Activated CD4-positive, alpha-beta T cell treated with anti-CD3 and anti-CD28 coated beads, Interleukin-10, Interleukin-2, amounts not matched to agents 100 ng/mL and 50 ng/mL, durations not matched to agents 16 hours and 8 hours (primary cell): ENCODE data around the gene MRPS15.

Source experiments
- DNase-seq: peaks from one replicate; pipeline ENCODE4 v3.0.0-alpha.2; 2020

MRPS15 gene

DNA sequence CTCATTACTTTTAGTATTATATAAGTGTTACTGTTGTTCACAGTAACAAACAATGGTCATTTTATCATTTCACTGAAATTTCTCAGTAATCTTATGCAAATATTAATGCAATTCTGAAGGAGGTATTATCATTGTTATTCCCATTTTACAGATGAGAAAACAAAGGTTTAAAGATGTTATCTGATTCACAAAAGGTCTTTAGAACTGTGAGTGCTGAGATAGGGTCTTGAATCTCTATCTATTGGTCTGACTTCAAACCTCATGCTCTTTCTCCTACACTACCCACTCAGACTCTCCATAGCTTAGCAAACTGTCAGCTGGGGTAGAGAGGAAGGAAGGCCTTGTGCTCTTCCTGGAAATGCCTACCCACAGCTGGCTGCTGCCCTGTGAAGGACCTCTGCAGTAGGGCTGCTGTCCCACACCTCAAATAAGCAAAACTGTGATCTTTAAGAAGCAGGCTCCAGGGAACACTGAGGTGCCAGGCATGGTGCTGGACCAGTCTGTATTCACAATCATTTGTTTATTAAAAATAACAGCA lies 7.7 kb downstream of the MRPS15 start:
- peak; percentile 29 for DNase-seq

DNA sequence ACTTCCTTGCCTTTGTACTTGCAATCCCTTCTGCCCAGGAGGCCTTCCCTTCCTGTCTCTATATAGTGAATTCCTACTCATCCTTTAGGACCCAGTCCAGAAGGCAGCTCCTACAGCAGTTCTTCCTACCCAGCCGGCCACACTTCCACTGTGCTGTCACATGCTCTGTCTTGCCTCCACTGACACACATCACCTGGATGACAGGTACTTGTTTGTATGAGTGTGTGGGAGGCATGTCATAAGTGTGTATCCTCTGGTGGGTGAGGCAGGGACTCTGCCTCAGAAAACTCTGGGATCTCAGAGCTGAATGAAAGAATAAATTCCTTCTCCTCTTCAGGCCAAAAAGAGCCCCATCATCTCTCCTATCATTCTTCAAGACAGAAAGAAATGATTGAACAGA lies 8.8 kb downstream of the MRPS15 start:
- no peak for DNase-seq

DNA sequence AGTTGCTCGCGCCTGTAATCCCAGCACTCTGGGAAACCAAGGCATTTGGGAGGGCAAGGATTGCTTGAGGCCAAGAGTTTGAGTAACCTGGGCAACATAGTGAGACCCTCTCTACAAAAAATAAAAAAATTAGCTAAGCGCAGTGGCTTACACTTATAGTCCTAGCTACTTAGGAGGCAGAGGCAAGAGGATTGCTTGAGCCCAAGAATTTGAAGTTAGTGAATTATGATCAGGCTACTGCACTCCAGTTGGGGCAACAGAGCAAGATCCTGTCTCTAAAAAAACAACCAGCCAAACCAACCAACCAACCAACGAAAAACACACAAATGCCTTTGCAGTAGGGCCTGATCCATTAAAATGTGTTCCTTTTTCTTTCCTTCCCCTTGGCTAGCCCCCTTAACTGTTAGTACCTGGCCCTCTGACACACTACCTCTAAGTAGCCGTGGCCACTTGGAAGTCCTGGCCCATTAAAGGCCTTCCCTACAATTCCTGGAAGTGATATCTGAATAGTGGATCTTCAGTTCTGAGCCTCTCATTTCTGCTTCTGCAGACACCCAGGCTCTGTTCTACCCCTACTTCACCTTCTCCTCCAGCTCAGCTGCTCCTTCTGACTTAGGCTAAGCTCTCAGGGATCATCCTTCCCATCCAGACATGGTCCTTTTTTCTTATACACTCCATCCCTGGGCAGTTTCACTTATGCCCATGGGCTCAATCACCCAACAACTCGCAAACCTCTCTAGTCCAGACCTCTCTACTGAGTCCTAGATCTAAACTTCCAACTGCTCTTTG lies 10.4 kb downstream of the MRPS15 start:
- no peak for DNase-seq

DNA sequence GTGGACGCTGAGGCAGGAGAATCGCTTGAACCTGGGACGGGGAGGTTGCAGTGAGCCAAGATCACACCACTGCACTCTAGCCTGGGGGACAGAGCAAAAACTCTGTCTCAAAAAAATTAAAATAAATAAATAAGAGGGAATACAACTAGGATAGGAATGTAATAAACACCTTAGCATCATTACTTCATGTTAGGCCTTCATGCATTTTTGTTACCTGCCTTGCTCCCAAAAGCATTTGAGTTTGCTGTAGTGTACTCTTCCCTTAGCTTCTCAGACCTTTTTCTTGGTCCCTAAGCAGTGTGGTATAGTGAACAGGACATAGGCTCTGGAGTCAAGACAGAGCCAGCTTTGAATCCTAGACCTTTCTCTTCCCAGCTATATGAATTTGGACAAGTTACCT lies 11.1 kb downstream of the MRPS15 start:
- no peak for DNase-seq

DNA sequence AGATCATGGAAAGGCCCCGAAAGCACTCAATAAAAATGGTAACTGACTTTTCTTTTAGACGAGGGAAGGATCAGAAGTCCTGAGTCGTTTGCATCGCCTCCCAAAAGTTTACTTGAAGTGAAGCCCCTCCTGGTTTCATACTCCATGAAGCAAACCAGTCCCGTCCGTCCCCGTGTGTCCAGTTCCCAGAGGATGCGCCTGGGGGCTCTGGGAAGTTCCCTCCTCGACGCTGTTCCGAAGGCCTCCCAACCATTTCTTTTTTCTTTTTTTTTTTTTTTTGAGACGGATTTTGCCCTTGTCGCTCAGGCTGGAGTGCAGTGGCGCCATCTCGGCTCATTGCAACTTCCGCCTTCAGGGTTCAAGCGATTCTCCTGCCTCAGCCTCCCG lies 13.3 kb downstream of the MRPS15 start:
- no peak for DNase-seq

DNA sequence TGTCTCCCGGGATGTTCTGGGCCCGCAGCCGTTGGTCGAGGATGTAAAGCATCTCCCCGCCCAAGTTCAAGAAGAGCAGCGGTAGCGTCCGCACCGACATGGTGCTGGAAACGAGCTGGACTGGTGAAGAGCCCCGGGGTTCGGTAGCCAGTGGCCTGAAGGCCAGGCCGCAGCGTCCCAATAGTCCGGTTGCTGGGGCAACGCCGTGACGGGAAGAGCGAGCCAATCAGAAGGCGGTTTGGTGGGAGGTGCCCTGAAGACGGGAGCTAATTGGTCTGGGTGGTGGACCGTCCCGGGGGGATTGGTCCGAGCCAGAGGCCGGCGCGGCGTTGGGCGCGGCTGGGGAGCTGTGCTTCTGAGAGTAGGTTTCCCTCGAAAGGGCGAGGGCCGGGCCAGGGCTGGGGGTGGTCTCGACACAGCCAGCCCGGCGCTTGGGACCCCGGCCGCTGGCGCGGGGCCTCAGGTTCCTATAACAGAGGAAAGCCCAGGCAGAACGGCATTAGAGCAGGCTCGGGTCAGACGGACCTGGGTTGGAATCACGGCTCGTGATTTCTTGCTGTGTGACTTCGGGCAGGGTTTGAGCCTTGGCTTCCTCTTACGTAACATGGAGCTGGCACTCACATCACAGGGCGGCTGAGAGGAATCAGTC lies 13.8 kb downstream of the MRPS15 start, which contains the start of gene OSCP1:
Gene OSCP1 (minus strand): TSS at position 182 of the 649 bp plus-strand sequence. CDS start 82 bp downstream, at position 100.
- DNase-seq = peak; percentile 95

DNA sequence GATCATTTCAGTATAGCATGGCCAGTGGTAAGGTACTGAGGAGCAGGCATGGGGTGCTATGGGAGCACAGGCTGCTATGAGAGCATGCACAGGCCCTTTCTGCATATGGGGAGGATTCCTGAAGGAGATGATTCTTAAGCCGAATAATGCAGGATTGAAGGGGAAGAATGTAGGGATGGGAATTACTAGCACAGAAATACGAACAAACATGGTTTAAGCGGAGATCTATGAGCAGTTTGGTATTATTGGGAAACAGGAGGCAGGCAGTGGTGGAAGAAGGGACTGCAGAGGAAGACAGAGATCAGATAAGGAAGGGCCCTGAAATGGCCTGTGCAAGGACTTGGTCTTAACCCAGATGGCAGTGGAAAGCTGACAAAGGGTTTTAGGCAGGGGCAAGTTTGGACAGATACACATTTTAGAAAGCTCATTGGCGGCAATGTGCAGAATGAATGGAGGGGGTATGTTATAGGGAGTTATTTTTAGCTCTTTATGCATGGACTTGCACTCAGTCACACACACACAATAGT lies 15.6 kb downstream of the MRPS15 start:
- no peak for DNase-seq

DNA sequence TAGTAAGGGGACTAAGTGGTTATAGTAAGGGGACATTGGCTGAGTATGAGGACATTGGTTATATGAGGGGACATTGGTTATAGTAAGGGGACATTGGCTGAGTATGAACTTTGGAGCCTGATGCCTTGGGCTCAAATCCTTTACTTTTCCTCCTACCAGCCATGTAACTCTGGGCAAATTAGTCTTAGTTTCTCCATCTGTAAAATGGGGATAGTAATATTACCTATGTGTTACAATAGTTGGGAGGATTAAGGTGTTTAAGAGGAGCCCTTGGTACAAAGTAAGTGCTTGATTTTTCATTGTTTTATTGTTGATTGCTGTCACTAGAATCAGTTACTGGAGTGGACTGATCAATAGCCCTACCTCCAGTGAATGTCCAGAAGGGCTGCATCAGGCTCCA lies 16.7 kb downstream of the MRPS15 start:
- DNase-seq = no peak

DNA sequence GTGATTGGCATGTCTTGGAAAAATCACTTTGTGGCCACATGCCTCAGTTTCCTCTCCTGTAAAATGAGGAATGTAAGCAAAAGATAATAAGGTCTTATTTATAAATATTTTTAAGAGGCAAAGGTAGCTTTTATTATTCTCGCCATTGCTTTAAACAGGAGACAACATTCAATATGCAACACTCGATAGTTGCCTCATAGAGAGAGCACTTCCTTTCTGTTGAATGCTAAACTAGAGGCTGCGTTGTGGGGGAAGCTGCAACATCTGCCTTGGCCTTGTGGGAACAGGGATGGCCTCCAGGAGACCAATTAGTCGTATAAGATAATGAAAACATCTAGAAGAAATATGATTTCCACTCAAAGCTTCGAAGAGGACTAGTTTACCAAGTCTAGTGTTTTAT lies 17.4 kb downstream of the MRPS15 start:
- DNase-seq = no peak

DNA sequence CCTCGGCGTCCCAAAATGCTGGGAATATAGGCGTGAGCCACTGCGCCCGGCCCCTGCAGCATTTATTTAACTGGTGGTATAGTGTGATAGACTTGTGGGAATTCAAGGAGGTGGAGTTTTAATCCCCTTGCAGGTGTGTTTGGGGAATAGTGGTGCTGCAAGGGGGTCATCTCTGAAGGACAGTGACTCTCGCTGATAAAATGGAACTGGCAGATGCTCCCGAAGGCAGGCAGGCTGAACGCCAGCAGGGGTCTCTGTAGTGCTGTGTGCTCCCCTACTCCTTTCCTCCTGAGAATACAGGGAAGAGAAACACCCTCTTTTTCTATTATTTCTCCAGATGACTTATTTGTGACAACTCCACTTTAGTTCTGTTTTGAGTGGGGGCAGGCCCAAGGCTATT lies 17.9 kb downstream of the MRPS15 start:
- peak; percentile 58 for DNase-seq

DNA sequence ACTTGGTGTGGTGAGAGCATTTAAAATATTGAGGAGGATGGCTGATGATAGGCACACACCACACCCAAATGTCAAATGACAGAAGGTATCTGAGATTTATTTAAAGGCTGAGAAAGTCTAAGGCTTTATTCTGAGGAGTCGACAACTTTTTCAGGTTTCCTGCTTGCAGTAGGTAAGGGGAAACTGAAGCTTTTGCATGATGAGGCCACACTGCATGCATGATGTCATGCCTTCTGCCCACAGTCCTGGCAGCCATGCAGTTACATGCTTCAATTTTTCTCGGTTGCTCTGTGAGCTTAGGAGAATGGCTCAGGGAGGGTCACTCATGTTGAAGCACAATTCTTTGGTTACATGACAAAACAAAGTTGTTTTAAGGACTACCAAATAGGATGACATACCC lies 20.9 kb downstream of the MRPS15 start:
- no peak for DNase-seq

DNA sequence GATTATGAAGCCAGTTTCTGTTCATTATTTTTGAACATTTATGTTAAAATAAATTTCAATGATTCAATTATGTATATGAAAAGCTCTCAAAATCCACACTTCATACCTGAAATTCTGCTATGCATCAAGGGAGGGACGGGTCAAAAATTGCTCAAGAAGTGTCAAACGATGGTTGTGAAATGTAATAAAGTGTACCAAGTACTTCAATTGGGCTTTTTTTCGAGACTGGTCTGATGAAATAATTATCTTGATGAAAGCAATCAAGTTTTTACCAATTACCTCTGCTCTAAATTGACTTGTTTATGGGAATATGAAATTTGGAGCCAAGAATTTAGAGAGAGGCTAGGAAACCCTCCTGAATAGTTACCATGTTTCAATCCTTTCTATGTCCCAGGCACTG lies 21.8 kb downstream of the MRPS15 start:
- no peak for DNase-seq

DNA sequence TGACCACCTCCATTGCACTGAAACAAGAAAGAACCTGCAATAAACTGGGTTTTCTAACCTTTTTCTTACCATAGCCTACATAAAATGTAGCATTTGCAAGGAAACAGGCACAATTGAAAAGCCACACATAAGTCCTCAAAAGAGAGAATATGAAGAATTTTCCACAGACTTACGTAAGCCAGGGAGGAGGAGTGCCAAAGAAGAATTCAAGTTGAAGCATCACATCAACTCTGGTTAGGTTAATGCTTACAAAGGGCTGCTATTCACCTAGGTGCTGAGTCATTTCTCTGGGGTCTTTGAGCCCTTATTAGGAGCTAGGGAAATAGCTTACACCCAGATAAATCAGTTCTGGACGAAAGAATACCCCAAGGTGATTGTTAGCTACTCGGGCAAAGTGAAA lies 23.5 kb downstream of the MRPS15 start:
- DNase-seq = no peak

DNA sequence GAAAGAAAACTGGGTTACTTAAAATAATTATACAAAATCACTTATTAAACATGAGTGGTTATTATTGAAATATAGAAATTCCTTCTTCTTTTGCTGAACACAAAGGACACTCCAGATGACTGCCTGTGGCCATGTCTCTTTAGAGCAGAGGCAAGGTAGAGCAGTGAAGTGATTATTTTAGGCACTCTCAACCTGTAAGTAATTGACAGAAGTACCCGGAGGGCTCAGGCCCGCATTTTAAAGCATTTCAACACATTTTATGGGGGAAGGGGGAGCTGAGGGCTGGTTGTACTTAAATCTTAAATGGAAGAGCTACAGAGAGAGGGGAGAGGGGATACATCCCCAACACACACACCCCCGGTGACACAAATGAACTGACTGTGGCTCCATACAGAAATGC lies 24.1 kb downstream of the MRPS15 start:
- DNase-seq = no peak

DNA sequence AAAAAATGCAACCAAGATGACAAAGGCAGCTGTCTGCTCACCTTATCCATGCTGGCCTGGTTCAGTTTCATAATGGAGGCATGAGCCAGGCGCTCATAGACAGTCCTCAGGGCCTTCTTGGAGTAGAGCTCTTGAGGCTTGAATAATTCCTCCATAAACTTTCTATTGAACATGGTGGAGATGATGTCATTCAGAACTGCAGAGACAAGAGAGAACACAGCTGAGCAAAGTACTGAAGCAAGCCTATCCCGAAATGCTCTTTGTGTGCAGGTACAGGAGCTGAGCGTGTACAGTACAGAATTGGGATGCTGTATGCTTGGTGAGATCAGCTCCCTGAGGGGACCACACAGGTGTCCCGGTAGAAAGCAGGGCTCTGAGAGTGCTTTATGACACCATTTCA lies 25.5 kb downstream of the MRPS15 start:
- DNase-seq = no peak

DNA sequence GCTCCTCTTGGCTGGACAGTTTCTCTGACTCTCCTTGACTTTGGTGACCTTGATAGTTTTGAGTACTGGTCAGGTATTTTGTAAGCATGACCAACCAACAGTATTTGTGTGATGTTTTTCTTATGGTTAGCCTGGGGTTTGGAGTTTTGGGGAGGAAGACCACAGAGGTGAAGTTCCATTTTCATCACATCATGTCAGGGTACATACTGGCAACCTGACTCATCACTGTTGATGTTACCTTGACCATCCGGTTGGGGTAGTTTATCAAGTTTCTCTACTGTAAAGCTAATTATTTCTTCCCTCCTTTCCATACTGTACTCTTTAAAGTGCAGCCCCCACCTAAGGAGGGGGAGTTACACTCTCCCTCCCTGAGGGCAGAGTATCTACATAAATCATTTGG lies 27.4 kb downstream of the MRPS15 start:
- no peak for DNase-seq

DNA sequence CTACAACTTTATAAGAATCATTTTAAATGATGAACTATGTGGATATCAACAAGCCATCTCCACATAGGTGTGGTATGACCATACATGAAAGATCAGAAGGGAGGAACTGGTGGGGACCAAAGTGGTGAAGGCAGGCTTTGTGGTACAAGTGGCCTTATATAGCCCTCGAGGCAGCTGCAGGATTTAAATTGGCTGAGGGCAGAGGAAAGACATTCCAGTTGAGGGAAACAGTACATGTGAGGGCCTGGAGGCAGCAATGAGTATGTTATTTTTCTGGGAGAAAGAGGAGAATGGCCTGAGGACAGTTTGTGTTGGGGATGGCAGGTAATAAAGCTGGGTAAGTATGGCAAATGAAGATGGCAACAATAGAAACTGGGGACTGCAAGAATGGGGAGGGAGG lies 31.1 kb downstream of the MRPS15 start:
- no peak for DNase-seq

DNA sequence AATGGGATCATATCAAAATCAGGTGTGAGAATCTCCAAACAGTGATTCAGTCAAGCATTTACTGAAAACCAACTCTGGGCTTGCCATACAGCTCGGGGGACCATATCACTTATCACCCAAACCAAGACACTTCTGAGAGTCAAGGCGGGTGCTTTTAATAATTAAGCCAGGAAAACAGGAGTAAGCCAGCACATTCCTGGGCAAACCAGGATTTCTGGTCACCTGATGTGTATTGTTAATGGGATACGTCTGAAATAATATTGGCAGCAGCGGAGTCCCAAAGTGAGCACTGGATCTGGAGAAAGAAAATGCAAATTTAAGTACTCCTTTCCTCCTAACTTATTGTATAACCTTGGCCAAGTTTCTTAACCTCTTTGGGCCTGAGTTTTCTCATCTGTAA lies 31.6 kb downstream of the MRPS15 start:
- DNase-seq = no peak

DNA sequence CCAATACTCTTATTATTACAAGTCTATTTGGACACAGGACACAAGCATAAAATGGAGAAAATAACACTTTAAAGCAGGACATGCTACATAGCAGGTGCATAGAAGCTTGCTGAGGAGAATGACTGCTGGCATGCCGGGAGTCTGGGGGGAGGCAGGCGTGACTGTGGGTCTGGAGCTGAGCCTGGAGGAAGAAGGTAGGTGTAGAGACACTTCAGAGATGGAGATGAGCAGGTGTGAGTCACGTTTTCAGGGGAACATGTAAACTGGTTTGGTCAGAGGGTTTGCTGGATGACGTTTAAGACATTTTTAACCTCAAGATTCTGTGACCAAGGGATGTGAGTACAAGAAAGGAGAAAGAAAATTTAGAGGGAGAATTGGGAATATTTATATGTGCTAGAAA lies 38.4 kb downstream of the MRPS15 start:
- DNase-seq = no peak

DNA sequence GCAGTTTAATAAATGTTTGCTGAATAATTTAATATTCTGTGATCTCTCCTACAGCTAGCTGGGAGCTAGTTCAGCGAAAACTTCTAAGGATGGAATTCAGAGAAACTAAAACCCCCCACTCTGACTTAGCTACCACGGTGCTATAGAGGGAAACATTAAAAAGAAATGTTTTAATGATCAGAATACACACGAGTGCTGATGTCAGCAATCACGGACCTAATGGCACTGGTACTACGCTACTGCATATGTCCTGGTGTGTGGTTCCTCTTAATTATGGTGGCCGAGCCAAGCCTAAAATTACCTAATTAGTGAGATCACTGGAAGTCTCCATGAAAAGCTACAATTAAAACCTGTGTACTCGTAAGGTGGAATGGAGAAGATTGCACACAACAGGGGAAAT lies 42.5 kb downstream of the MRPS15 start:
- no peak for DNase-seq

DNA sequence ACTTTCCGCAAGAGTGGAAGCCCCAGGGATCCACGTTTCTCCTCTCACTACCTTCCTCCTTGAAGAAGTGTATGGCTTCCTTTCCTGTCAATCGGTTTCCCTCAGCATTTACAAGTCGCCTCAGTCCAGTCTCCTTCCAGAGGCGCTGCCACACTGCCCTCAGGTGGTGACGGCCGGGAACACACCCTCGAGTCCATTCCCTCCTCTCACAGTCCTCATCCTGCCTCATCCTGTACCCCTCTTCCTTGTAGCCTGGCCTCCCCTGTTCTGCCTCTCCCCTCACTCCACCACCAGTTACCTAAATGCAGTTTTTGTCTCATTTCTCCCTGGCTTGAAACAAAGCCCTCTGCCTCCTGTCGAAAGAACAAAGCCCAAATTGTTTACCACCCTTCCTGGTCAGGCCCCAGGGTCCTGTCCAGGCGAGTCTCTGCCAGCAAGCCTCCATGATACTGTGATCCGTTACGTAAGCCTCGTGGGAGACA lies 43.3 kb downstream of the MRPS15 start:
- DNase-seq = peak; percentile 91

DNA sequence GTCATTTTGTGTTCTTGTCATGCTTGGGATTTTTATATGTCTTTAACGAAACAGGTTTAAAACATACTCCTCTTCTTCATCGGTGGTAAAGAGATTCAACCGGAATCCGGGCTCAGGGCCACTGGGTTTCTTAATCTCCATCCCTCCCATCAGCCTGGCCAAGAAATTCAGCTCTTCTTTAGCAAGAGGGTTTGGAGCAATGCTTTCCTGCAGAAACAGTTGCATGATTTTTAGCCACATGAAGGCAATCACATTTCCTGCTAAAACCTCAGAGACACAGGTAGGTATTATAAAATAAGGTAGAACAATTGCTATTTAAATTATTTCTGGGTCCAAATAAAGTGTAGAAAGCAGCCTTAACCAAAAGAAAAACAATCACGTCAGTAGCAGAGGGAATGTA lies 43.8 kb downstream of the MRPS15 start:
- DNase-seq = no peak

DNA sequence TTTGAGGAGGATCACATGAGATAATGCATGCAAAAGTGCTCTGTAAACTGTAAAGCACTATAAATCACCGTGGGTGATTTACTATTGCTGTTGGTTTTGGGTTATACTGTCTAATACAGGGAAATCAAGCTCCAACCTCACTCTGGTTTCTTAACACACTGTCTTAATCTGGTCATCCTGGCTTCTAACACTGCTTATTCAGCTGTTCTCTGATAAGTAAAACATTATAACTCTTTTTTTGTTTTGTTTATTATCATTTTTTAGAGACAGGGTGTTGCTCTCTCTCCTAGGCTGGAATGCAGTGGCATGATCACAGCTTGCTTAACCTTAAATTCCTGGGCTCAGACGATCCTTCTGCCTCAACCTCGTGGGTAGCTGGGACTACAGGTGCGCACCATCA lies 44.6 kb downstream of the MRPS15 start:
- no peak for DNase-seq

DNA sequence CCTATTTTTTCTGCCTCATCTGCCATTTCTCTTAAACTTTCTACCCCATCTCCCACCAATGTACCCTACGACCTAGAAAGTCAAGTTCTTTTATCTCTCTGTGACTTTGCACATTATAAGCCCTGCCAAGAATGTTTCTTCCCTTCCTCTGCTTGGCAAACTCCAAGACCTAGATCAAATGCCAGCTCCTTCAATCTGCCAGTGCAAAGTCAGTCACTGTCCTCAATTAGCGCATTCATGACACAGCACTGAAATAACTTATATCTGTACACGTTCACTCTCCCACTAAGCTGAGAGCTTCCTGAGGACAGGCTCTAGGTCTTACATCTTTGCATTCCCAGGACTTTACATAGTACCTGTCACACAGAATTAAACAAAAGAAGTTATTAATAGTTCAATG lies 45.0 kb downstream of the MRPS15 start:
- no peak for DNase-seq
